Measurements from ENCODE around the gene SPINK4.

Gene SPINK4

DNA sequence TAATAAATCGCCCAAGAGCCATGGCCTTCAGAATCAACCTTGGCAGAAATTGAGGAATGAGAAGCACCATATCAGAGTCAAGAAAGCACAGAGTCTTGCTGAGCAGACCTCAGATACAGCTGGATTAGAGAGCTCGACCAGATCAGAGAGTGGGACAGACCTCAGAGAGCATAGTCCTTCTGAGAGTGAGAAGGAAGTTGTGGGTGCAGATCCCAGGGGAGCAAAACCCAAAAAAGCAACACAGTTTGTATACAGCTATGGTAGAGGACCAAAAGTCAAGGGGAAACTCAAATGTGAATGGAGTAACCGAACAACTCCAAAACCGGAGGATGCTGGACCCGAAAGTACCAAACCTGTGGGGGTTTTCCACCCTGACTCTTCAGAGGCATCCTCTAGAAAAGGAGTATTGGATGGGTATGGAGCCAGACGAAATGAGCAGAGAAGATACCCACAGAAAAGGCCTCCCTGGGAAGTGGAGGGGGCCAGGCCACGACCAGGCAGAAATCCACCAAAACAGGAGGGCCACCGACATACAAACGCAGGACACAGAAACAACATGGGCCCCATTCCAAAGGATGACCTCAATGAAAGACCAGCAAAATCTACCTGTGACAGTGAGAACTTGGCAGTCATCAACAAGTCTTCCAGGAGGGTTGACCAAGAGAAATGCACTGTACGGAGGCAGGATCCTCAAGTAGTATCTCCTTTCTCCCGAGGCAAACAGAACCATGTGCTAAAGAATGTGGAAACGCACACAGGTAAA is 54.9 kb downstream of the SPINK4 start:
- no peak for DNase-seq

DNA sequence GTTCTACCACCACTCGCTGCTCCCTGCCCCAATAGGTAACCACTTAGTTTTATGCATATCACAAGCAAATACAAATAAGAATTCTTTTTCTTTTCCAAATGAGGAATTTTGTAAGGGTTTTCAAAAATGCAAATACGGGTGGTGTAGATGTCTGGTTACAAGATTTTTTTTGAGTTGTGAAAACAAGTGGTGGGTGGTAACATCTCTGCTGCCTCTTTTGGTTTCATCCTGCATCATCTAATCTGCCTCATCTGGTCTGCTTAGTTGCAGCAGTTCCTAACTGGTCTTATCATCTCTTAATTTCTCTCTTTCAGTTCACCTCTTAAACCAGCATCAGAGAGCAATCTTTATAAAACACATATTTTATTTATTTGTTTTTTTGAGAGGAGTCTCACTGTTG is 55.6 kb downstream of the SPINK4 start:
- DNase-seq, result no peak

DNA sequence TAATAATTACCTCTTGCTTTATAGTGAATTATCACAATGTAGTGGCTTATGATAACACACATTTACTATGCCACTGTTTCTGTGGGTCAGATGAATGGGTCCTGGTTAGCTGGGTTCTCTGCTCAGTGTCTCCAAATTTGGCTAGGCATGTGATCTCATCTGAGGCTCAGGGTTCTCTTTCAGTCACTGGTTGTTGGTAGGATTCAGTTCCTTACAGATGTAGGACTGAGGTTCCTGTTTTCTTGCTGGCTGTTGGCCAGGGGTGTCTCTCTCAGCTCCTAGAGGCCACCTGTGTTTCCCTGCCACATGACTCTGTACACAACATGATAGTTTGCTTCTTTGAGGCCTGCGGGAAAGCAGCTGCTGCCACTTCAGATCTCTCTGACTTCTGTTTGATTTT is 57.5 kb downstream of the SPINK4 start:
- no peak for DNase-seq
